CD1c-positive myeloid dendritic cell (primary cell): ENCODE data around the gene GAD2.
A peak's percentile ranks its signal among the peaks of the same experiment; 100 is the strongest.

Source experiments
- DNase-seq: peaks from one replicate; pipeline ENCODE4 v3.0.0-alpha.2; 2016; ENCODE audit errors: extremely low spot score

Gene GAD2

GRCh38 chr10:26318672-26319071 is 102.1 kb downstream of the GAD2 start:
- DNase-seq, result no peak

- no peak for DNase-seq
Observed at GRCh38 chr10:26323219-26323618, 106.6 kb downstream of the GAD2 start.

DNA sequence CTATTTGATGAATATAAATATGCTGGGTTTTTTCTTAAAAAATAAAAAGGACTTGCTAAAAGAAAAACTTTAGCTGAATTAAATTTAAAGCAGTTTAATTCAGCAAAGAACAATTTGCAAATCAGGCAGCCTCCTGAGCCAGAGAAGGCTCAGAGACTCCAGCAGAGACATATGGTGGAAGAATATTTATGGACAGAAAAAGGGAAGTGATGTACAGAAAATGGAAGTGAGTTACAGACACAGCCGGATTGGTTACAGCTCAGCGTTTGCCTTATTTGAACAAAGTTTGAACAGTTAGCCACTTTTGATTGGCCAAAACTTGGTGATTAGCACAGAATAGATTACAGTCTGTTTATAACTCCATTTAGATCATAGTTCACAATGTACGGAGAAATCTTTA is 110.3 kb downstream of the GAD2 start:
- DNase-seq, result peak; percentile 12

DNA sequence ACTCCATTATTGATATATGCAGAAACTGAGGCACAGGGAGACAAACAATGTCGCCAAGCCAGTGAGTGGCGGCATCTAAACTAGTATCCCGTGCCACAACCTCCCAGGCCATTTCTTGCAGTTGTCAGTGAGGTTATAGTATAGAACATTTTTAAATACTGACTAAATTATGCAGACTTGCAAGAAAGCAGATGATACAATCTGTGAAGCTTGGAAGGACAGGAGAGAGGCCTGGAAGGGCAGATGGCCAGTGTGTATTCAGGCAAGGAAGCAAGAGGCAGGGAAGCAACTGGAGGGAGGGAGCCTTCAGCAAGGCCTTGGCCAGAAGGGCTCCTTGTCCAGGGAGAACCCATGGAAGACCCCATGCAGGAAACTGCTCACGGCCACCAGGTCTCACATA is 111.2 kb downstream of the GAD2 start:
- DNase-seq, result no peak

DNA sequence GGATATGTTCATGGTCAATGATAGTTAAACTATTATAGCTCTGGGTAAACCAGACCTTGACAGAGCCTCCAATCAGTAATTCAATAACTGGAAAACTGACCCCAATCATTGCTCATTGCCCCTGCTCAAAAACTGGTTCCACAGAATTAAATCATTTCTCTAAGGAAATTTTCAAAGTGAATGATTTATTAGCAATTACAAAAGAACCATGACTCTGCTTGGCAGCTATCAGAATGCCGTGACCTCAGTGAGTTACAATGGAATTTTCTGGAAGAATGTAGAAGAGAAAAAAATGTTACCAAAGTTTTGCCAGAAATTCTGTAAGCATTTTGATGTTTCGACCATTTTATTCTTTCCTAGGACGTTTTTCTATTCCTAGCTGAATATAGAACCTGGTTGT is 114.8 kb downstream of the GAD2 start:
- DNase-seq, result no peak

DNA sequence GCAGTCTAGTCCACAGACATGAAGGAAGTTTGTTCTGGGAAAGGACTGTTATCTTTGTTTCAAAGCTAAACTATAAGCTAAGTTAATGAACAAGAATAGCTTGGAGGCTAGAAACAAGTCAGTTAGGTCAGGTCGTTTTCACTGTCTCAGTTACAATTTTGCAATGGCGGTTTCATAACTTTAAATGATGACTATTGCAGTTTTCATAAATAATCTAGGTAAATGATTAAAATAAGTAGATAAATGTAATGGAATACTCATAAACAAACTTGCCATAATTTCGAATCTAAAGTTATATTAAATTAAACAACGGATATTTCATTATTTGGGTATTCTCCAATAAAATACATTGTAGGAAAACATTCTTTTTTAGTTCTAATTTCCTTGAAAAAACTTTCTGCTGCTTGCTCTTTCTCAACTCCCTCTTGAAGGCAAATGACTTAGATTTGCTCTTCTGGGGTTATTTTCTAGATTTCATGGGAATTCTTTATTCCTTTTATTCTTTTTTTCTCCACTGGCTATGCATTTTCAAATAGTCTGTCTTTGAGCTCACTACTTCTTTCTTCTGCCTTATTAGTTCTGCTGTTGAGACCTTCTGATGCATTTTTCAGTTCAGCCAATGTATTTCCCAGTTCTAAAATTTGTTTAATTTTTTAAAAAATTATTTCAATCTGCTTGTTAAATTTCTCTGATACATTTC is 117.8 kb downstream of the GAD2 start:
- DNase-seq, result no peak

DNA sequence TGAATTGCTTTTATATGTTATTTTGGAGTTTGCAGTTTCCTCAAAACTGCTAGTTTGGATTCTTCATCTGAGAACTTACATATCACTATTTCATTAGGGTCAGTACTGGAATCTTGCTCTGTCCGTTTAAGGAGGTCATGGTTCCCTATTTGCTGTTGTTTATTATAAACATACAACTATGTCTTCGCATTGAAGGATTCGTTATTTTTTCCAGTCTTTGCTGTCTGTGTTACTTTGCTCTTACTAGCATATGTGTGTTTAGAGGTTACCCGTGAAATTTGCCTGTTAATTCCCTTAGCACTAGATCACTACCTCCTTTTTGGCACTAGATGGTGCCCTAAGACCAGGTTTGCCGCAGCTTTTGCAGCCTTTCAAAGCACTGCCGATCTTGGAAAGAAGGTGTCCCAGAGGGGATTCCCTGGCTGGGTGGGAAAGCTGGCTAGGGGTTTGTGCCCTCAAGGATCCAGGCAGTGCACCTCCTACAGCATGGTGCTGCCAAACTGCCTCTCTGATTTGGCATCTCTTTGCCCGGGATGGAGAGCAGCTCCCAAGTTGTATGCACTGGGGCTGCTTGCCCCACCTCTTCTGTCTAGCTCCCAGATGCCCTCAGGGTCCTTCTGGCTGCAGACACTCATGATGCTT is 118.5 kb downstream of the GAD2 start:
- peak; percentile 85 for DNase-seq

- peak; percentile 14 for DNase-seq
Observed at GRCh38 chr10:26335574-26336093, 119.1 kb downstream of the GAD2 start.

DNA sequence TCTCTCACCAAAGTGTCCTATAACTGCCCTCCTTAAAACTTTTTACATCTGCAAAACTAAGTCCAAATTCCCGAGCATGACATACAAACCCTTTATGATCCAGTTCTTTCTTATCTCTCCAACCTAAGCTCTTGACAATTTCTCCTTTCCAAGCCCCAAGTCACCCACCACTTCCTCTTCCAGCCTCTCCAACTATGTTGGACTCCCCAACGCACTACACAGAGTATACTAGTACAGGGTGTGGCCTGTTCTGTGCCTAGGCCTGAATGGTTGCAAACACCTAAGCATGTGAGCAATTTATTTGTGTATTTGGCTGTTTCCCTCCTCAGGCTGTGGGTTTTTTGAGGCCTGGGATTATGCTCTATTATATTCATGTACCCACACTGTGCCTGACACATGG is 120.4 kb downstream of the GAD2 start:
- peak; percentile 51 for DNase-seq

GRCh38 chr10:26341701-26342100 is 125.1 kb downstream of the GAD2 start:
- DNase-seq, result no peak

DNA sequence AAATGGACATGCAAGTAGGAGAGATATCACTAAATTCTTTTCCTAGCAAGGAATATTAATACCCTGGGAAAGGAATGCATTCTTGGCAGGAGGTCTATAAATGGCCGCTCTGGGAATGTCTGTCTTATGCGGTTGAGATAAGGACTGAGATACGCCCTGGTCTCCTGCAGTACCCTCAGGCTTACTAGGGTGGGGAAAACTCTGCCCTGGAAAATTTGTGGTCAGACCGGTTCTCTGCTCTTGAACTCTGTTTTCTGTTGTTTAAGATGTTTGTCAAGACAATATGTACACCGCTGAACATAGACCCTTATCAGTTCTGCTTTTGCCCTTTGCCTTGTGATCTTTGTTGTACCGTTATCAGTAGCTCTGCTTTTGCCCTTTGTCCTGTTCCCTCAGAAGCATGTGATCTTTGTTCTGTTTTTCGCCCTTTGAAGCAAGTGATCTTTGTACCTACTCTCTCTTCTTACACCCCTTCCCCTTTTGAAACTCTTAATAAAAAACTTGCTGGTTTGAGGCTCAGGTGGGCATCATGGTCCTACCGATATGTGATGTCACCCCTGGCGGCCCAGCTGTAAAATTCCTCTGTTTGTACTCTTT is 132.3 kb downstream of the GAD2 start:
- peak; percentile 28 for DNase-seq
